HEK293T (cell line): ENCODE results near the gene MN1.

Experiments used
- ARNT ChIP-seq: fragments of 450-650 bp; IDR thresholded peaks from 2 replicates; pipeline ENCODE4 v1.6.1; 2017; ENCODE audit warnings: mild to moderate bottlenecking
- BHLHE40 ChIP-seq: fragments of 450-650 bp; IDR thresholded peaks from 2 replicates; pipeline ENCODE4 v1.6.1; 2016; ENCODE audit warnings: mild to moderate bottlenecking, moderate library complexity, borderline replicate concordance
- FOXA1 ChIP-seq: fragments of 450-650 bp; IDR thresholded peaks from 2 replicates; pipeline ENCODE4 v1.6.1; 2016; ENCODE audit warnings: mild to moderate bottlenecking
- FOXK2 ChIP-seq: fragments of 450-650 bp; IDR thresholded peaks from 2 replicates; pipeline ENCODE4 v1.6.1; 2016; ENCODE audit warnings: mild to moderate bottlenecking
- FOXM1 ChIP-seq: fragments of 450-650 bp; IDR thresholded peaks from 2 replicates; pipeline ENCODE4 v1.6.1; 2017; ENCODE audit warnings: mild to moderate bottlenecking, borderline replicate concordance
- HDGF ChIP-seq: fragments of 450-650 bp; IDR thresholded peaks from 2 replicates; pipeline ENCODE4 v1.6.1; 2017; ENCODE audit warnings: antibody characterized with exemption, borderline replicate concordance
- LEF1 ChIP-seq: fragments of 450-650 bp; IDR thresholded peaks from 2 replicates; pipeline ENCODE4 v1.6.1; 2017; ENCODE audit warnings: mild to moderate bottlenecking, borderline replicate concordance
- NFRKB ChIP-seq: fragments of 450-650 bp; IDR thresholded peaks from 2 replicates; pipeline ENCODE4 v1.6.1; 2016; ENCODE audit warnings: mild to moderate bottlenecking, moderate library complexity
- SP1 ChIP-seq: fragments of 450-650 bp; IDR thresholded peaks from 2 replicates; pipeline ENCODE4 v1.6.1; 2017
- SUZ12 ChIP-seq: fragments of 450-650 bp; IDR thresholded peaks from 2 replicates; pipeline ENCODE4 v1.6.1; 2016; ENCODE audit warnings: mild to moderate bottlenecking
- TF ChIP-seq, protein P1 (sequence below): fragments of 450-650 bp; IDR thresholded peaks from 2 replicates; pipeline ENCODE4 v1.6.1; 2016

DNA sequence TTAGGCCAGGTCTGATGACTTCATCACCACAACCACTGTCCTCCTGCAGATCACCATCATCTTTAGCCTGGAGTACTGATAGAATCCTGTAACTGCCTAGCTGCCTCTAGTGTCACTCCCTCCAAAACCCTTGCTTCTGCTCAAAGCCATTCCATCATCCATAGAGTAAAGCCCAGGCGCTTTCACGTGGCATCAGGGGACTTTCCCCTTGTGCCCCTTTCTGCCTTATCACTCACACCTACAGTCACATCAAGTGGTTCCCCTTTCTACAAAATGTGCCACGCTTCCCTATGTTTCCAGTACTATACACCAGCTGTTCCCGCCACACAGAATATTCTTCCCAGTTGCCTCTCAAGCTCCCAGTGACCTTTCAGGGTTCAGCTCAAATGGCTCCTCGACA is 75.9 kb downstream of the MN1 start:
- no peak for TF ChIP-seq SP1
- no peak for TF ChIP-seq LEF1
- no peak for TF ChIP-seq SUZ12
- TF ChIP-seq FOXA1 = no peak
- no peak for TF ChIP-seq FOXM1
- no peak for TF ChIP-seq ARNT
- no peak for TF ChIP-seq FOXK2
- TF ChIP-seq NFRKB = no peak
- no peak for TF ChIP-seq BHLHE40
- TF ChIP-seq HDGF = no peak
- TF ChIP-seq, protein P1, sequence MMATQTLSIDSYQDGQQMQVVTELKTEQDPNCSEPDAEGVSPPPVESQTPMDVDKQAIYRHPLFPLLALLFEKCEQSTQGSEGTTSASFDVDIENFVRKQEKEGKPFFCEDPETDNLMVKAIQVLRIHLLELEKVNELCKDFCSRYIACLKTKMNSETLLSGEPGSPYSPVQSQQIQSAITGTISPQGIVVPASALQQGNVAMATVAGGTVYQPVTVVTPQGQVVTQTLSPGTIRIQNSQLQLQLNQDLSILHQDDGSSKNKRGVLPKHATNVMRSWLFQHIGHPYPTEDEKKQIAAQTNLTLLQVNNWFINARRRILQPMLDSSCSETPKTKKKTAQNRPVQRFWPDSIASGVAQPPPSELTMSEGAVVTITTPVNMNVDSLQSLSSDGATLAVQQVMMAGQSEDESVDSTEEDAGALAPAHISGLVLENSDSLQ = no peak
